HepG2 (cell line): ENCODE data around the gene MYL11. TPM values are rescaled to one million over a fixed set of nuclear protein-coding genes. Genes with fewer than 3 reads are reported as not detected.
A peak's percentile ranks its signal among the peaks of the same experiment; 100 is the strongest.

Experiments used
- CEBPG ChIP-seq: IDR thresholded peaks from 2 replicates; pipeline ENCODE4 v1.6.1; 2016
- GATAD2A ChIP-seq: IDR thresholded peaks from 2 replicates; pipeline ENCODE4 v1.6.1; 2016
- HDAC1 ChIP-seq: sonication (generic); formaldehyde crosslinking; IDR thresholded peaks from 2 replicates; pipeline ENCODE4 v1.5.1; 2020; ENCODE audit warnings: mild to moderate bottlenecking, missing genetic modification reagents
- ISL2 ChIP-seq: sonication (generic); formaldehyde crosslinking; IDR thresholded peaks from 2 replicates; pipeline ENCODE4 v1.5.0; 2020; ENCODE audit warnings: missing genetic modification reagents
- MED1 ChIP-seq: sonication (generic); formaldehyde crosslinking; IDR thresholded peaks from 2 replicates; pipeline ENCODE4 v1.4.0; 2020; ENCODE audit warnings: missing genetic modification reagents
- POLR2G ChIP-seq: fragments of 200-400 bp; formaldehyde crosslinking; IDR thresholded peaks from 2 replicates; pipeline ENCODE4 v1.6.1; 2018; ENCODE audit warnings: mild to moderate bottlenecking, low read depth, low read length, moderate library complexity
- STAG1 ChIP-seq: sonication (generic); formaldehyde crosslinking; IDR thresholded peaks from 2 replicates; pipeline ENCODE4 v1.4.0; 2020; ENCODE audit warnings: missing genetic modification reagents
- TRIM24 ChIP-seq: sonication (generic); formaldehyde crosslinking; IDR thresholded peaks from 2 replicates; pipeline ENCODE4 v1.8.0; 2022; ENCODE audit warnings: mild to moderate bottlenecking, missing genetic modification reagents
- ZBTB7B ChIP-seq: sonication (generic); formaldehyde crosslinking; IDR thresholded peaks from 2 replicates; pipeline ENCODE4 v1.4.0; 2020; ENCODE audit warnings: missing genetic modification reagents
- ZFX ChIP-seq: sonication (generic); formaldehyde crosslinking; IDR thresholded peaks from 2 replicates; pipeline ENCODE4 v1.4.0; 2020; ENCODE audit warnings: mild to moderate bottlenecking, low read depth, missing genetic modification reagents, moderate library complexity
- ZNF317 ChIP-seq: sonication (generic); formaldehyde crosslinking; IDR thresholded peaks from 2 replicates; pipeline ENCODE4 v1.5.0; 2020; ENCODE audit warnings: mild to moderate bottlenecking, missing genetic modification reagents
- ZNF431 ChIP-seq: sonication (generic); formaldehyde crosslinking; IDR thresholded peaks from 2 replicates; pipeline ENCODE4 v1.9.0; 2022; ENCODE audit warnings: missing genetic modification reagents, low read depth, mild to moderate bottlenecking, borderline replicate concordance
- ZNF713 ChIP-seq: sonication (generic); formaldehyde crosslinking; IDR thresholded peaks from 2 replicates; pipeline ENCODE4 v1.4.0; 2020; ENCODE audit warnings: mild to moderate bottlenecking, missing genetic modification reagents
- ZNF75D ChIP-seq: sonication (generic); formaldehyde crosslinking; IDR thresholded peaks from 2 replicates; pipeline ENCODE4 v1.8.1; 2023; ENCODE audit warnings: missing genetic modification reagents, mild to moderate bottlenecking, borderline replicate concordance
- polyA plus RNA-seq, 8 experiments: library from polyadenylated mRNA; depleted of rRNA in 3 of 8; stranded (reverse) in 7 of 8; unstranded in 1 of 8; fragments of >200 nt; fragmentation: Illumina TruSeq in 4 of 8; extraction: Trizol in 4 of 8; gene quantifications; 2 replicates each; pipeline versions ENCODE4 v1.2.1 to v1.2.3, GENCODE V29; 2011 to 2016; ENCODE audit warnings: low read depth in 4 of 8, missing spikeins in 1 of 8, mixed read lengths in 1 of 8; ENCODE audit not compliant: insufficient read depth in 1 of 8
- total RNA-seq, 5 experiments: library from RNA; depleted of rRNA; stranded (reverse); fragments of >200 nt; fragmentation: Illumina TruSeq; extraction: Trizol; gene quantifications; 2 replicates each; pipeline ENCODE4 v1.2.3, GENCODE V29; 2016; ENCODE audit warnings: low read depth in 1 of 5
- TF ChIP-seq, protein P1 (sequence below): sonication (generic); formaldehyde crosslinking; IDR thresholded peaks from 2 replicates; pipeline ENCODE4 v1.8.0; 2023; ENCODE audit warnings: mild to moderate bottlenecking, missing genetic modification reagents
- TF ChIP-seq, protein P2 (sequence below): sonication (generic); formaldehyde crosslinking; IDR thresholded peaks from one replicate; pipeline ENCODE4 v1.5.1; 2020; ENCODE audit warnings: mild to moderate bottlenecking, missing genetic modification reagents; ENCODE audit errors: not compliant biosample characterization
- TF ChIP-seq, protein P3 (sequence below): sonication (generic); formaldehyde crosslinking; IDR thresholded peaks from 2 replicates; pipeline ENCODE4 v1.5.1; 2020; ENCODE audit warnings: mild to moderate bottlenecking, missing genetic modification reagents, borderline replicate concordance
- TF ChIP-seq, protein P4 (sequence below): sonication (generic); formaldehyde crosslinking; IDR thresholded peaks from 2 replicates; pipeline ENCODE4 v1.8.0; 2022; ENCODE audit warnings: missing genetic modification reagents, low read depth, mild to moderate bottlenecking, borderline replicate concordance

MYL11 gene
- total and polyA plus RNA-seq, 2 of the 13 experiments (the other 11 are each of a cell fraction or from before 2014, with no cell fraction given) = not detected

DNA sequence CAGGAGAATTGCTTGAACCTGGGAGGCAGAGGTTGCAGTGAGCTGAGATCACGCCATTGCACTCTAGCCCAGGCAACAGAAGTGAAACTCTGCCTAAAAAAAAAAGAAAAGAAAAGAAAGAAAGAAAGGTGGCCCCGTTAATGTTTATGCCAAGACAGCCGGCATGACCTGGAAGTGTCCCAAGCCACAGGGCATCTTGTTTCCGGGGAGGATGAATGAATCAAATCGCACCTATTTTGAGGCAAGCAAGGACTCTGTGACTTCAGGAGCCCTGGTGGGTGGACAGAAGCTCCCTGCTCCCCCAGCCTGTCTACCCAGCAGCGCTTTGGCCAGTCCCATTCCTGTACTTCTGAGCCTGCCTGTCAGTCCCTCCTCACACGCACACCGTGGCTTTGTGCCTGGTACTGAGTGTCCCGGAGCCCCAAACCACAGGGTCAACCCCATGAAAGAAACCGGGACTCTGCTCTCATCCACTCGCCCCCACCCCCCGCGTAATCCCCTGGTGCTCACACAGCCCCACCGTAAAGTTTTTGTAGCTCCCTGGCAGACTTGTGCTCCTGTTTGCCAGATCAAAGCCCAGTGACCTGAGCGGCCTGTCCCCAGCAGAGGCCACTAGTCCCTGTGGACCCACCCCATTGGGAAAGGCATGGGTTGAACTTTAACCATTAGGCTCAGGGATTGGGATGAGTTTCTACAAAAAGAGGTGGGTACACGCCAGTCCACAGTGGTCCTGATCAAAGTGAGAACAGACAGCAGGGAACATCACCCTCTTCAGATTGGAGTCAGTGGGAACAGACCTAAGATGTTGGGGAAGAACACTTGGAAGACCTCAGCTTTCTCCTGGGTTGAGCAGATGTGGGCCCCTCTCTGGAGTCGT is 38.8 kb upstream of the MYL11 start (continued):
- TF ChIP-seq STAG1 (CRISPR knock-in tag) (peak; percentile 41), ZNF317 (CRISPR knock-in tag) (peak; percentile 4), ZNF75D (CRISPR knock-in tag) (0 out of 2 replicates have a peak, but pooled peaks have one; percentile 30), ISL2 (peak; percentile 64), ZFX (CRISPR knock-in tag) (peak; percentile 89), POLR2G (peak; percentile 81), ZNF713 (CRISPR knock-in tag) (no peak), GATAD2A (CRISPR knock-in tag) (peak; percentile 93), ZBTB7B (CRISPR knock-in tag) (peak; percentile 96), TRIM24 (CRISPR knock-in tag) (no peak), MED1 (CRISPR knock-in tag) (peak; percentile 89), CEBPG (CRISPR knock-in tag) (peak; percentile 60), HDAC1 (peak; percentile 79), ZNF431 (CRISPR knock-in tag) (no peak; the same call in 1 of the 2 replicates)
- TF ChIP-seq, protein P1, sequence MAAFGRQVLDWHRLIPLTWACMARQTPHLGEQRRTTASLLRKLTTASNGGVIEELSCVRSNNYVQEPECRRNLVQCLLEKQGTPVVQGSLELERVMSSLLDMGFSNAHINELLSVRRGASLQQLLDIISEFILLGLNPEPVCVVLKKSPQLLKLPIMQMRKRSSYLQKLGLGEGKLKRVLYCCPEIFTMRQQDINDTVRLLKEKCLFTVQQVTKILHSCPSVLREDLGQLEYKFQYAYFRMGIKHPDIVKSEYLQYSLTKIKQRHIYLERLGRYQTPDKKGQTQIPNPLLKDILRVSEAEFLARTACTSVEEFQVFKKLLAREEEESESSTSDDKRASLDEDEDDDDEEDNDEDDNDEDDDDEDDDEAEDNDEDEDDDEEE (CRISPR knock-in tag) = peak; percentile 75
- TF ChIP-seq, protein P2, sequence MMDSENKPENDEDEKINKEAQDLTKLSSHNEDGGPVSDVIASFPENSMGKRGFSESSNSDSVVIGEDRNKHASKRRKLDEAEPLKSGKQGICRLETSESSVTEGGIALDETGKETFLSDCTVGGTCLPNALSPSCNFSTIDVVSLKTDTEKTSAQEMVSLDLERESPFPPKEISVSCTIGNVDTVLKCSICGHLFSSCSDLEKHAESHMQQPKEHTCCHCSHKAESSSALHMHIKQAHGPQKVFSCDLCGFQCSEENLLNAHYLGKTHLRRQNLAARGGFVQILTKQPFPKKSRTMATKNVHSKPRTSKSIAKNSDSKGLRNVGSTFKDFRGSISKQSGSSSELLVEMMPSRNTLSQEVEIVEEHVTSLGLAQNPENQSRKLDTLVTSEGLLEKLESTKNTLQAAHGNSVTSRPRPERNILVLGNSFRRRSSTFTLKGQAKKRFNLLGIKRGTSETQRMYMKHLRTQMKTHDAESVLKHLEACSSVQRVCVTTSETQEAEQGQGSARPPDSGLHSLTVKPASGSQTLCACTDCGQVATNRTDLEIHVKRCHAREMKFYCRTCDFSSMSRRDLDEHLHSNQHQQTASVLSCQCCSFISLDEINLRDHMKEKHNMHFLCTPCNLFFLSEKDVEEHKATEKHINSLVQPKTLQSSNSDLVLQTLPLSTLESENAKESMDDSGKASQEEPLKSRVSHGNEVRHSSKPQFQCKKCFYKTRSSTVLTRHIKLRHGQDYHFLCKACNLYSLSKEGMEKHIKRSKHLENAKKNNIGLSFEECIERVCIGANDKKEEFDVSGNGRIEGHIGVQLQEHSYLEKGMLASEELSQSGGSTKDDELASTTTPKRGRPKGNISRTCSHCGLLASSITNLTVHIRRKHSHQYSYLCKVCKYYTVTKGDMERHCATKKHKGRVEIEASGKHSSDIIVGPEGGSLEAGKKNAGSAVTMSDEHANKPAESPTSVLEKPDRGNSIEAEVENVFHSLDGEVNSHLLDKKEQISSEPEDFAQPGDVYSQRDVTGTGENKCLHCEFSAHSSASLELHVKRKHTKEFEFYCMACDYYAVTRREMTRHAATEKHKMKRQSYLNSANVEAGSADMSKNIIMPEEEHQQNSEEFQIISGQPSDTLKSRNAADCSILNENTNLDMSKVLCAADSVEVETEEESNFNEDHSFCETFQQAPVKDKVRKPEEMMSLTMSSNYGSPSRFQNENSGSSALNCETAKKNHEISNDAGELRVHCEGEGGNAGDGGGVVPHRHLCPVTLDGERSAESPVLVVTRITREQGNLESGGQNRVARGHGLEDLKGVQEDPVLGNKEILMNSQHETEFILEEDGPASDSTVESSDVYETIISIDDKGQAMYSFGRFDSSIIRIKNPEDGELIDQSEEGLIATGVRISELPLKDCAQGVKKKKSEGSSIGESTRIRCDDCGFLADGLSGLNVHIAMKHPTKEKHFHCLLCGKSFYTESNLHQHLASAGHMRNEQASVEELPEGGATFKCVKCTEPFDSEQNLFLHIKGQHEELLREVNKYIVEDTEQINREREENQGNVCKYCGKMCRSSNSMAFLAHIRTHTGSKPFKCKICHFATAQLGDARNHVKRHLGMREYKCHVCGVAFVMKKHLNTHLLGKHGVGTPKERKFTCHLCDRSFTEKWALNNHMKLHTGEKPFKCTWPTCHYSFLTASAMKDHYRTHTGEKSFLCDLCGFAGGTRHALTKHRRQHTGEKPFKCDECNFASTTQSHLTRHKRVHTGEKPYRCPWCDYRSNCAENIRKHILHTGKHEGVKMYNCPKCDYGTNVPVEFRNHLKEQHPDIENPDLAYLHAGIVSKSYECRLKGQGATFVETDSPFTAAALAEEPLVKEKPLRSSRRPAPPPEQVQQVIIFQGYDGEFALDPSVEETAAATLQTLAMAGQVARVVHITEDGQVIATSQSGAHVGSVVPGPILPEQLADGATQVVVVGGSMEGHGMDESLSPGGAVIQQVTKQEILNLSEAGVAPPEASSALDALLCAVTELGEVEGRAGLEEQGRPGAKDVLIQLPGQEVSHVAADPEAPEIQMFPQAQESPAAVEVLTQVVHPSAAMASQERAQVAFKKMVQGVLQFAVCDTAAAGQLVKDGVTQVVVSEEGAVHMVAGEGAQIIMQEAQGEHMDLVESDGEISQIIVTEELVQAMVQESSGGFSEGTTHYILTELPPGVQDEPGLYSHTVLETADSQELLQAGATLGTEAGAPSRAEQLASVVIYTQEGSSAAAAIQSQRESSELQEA (CRISPR knock-in tag) = no peak
- TF ChIP-seq, protein P3, sequence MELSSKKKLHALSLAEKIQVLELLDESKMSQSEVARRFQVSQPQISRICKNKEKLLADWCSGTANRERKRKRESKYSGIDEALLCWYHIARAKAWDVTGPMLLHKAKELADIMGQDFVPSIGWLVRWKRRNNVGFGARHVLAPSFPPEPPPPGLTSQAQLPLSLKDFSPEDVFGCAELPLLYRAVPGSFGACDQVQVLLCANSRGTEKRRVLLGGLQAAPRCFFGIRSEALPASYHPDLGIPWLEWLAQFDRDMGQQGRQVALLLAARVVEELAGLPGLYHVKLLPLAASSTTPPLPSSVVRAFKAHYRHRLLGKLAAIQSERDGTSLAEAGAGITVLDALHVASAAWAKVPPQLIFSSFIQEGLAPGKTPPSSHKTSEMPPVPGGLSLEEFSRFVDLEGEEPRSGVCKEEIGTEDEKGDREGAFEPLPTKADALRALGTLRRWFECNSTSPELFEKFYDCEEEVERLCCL (CRISPR knock-in tag) = 0 out of 2 replicates have a peak, but pooled peaks have one; percentile 10
- TF ChIP-seq, protein P4, sequence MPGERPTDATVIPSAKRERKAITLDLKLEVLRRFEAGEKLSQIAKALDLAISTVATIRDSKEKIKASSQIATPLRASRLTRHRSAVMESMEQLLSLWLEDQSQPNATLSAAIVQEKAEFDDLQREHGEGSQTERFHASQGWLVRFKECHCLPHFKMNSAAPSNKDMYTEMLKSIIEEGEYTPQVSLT (CRISPR knock-in tag) = no peak
